ENCODE data around the gene RHBDF1.

The RHBDF1 gene, protein sequence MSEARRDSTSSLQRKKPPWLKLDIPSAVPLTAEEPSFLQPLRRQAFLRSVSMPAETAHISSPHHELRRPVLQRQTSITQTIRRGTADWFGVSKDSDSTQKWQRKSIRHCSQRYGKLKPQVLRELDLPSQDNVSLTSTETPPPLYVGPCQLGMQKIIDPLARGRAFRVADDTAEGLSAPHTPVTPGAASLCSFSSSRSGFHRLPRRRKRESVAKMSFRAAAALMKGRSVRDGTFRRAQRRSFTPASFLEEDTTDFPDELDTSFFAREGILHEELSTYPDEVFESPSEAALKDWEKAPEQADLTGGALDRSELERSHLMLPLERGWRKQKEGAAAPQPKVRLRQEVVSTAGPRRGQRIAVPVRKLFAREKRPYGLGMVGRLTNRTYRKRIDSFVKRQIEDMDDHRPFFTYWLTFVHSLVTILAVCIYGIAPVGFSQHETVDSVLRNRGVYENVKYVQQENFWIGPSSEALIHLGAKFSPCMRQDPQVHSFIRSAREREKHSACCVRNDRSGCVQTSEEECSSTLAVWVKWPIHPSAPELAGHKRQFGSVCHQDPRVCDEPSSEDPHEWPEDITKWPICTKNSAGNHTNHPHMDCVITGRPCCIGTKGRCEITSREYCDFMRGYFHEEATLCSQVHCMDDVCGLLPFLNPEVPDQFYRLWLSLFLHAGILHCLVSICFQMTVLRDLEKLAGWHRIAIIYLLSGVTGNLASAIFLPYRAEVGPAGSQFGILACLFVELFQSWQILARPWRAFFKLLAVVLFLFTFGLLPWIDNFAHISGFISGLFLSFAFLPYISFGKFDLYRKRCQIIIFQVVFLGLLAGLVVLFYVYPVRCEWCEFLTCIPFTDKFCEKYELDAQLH

DNA sequence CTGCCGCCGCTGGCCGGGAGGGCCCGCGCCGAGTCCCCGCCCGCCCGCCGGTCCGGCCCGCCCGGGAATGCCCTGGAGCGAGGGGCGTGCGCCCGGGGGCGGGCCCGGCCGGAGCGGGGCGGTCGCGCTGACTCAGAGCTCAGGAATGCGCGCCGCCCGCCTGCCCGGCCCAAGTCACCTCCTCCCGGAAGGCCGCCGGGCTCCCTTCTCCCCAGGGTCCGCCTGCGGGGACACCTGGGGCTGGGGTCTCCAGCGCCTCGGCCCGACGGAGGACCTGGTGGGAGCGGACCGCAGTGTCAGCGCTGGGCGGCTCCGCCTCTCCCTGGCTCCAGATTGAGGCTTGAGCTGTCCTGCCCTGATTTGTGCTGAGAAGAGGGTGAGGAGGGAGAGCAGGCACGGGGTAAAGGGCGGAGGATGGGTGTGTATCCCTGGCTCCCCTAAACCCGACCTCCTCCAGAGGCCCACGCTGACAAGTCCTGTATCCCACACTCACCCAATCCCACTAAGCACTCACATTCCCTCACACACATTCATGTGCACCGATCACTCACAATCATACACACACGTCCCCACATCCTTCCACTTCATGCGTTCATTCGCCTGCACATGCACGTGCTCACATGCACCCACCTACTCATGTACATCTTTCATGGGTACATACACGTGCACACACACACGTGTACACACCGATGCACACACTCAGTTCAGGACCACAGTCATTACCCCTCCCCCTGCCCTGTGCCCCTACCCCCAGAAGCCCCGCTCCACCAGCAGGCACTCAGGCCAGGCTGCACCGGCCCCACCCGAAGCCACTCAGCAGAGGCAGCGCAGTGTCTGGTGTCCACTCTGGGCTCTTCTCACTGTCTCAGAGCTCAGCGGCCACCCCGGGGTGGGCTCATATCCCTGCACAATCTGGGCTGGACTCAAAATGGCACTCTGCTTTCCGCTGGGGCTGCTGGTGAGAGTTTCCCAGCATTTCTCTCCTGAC lies at the start of gene RHBDF1:
Gene RHBDF1 (minus strand): TSS at position 71 of the 988 bp plus-strand sequence. CDS start 7,616 bp downstream, outside the sequence.
- no peak for DNase-seq

DNA sequence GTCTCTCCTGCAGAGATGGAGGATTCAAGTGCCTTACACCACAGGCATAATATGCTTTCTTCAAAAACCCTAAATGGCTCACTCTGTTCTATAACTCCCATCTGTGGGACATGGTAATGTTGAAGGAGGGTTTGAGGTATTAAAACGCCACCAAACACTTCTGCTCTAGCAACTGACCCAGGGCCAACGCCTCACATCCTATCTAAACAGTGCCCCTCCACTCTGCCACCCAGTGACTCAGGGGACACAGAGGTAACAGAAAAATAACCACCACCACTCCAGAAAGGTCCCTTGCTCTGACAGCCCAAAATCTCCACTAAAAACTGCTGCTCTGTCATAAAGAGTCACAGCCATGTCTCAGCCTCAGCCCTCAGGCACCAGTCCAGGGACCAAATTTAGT lies 48.3 kb upstream of the RHBDF1 start:
- DNase-seq = no peak

DNA sequence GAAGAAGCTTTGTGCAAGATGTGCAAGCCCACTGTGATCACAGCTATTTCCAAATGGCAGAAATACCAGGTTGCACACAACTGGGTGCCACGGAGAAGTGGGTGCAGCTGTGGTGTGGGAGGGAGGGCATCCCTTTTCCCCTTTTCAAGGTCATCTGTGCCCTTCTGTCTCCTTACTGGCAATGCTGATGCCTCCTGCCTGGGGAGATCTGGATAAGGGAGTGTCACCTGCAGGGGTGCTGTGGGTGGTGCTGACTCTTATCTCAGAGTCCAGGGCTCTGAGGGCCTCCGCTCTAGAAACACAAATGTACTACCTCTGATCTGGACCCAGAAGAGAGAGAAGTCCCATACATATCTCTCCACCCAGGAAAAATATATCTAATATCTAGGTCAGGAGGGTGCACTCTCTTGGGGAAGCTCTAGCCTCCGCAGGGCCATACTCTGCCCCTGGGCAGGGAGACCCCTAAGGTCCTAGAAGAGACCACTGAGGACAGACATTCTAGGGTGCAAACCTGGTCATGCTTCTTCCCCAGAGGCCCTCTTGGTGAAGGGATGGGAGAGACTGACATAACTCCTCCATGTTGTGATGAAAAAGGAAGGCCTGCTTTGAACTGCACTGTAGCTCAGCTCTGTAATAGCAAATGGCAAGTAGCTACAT lies 47.5 kb upstream of the RHBDF1 start:
- no peak for DNase-seq

DNA sequence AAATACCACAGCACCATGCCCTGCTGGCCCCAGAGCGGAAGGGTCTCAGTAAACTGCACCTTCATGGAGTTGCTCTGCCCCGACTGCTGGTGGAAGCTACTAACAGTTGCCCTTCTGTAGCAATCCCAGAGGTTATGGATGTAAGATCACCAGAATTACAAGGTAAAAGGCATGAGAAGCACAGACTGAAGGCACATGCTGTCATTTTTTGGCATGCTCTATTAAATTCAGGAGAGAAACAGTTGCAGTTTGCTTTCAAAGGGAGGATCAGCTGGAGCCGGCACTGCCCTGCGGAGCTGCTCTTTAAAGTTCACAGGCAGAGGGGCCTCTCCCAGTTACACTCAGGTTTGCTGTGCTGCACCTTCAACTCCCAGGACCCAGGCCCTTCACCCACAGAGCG lies 46.9 kb upstream of the RHBDF1 start:
- DNase-seq = no peak

DNA sequence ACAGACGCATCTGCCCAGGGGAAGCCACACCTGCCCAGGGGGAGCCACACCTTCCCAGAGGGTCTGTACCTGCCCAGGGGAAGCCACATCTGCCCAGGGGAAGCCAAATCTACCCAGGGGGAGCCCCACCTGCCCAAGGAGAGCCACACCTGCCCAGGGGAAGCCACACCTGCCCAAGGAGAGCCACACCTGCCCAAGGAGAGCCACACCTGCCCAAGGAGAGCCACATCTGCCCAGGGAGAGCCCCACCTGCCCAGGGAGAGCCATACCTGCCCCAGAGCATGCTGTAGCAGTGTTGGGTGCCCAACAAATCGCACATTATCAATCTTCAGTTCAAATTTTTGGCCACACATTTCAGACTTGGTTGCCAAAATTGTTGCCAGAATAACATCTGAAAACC lies 46.4 kb upstream of the RHBDF1 start:
- no peak for DNase-seq

DNA sequence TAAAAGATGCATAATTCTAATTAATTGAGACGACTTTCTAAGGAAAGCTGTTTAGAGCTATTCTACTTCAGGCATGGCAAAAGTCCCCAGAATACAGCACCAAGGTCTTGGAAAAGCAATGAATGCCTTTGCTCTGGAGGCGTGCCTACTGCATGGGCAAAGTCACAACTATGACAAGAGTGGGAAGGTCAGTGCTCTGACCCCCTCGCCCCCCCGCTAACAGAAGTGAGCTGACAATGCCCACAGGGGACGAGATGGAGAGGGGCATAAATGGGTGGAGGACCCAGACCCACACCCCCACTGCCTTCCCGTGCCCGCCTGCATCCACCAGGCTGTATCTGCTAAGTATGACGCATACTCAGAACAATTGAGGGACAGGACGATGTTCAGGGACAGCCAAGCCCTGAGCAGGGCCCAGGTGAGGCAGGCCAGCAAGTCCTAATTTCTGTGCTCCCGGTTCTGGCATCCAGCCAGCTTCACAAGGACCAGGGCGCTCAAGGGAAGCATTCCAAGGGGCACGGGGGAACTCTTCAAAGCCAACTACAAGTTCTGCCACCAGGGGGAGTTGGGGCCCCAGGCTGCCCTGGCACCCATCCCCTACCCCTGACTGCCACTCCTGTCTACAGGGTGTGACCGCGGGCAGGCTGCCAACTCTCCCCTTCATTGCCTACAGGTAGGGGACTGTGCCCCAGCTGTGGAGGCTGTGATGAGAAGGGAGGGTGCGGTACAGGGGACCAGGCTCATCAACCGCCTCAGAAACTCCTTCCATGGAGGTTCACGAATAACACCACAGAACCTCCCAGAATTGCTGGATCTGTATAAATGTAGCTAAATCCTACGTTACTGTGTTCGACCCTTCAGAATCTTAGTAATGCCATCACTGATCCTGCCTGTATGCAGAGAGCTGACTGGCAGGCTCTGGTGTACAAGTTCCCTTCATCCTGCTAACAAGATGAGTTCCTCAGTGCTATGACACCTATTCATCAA lies 45.2 kb upstream of the RHBDF1 start:
- peak; percentile 73 for DNase-seq

DNA sequence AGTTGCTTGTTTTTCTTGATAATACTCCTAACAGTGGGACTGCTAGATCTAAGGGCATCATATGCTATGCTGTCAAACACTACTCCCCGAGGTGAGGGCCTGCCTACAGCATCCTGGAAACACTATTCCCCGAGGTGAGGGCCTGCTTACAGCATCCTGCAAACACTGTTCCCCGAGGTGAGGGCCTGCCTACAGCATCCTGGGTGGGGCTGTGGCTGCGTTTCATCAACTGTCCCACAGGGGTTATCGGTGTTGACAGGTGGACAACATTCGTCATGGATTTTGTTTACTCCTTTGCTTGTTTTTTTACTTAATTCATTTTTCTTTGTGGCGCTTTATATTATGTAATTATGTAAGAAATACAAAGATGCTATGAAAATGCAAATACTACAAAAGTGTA lies 43.6 kb upstream of the RHBDF1 start:
- no peak for DNase-seq

DNA sequence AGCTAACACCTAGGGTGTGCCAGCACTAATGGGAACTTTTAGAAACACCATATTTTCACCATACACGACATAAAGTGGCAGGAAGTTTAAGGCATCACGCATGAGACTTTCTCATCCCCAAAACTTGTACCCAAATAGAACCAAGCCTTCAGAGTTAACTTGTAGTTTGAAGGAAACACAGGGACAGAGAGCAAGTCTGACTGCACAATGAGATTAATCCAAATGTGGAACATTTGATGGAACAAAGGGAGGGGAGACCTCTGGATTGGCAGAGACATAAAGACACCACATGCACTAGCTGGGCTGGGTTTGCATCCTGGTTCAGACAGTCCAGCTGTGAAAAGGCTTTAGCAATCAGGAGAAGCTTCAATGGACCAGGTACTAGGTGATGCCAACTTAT lies 41.9 kb upstream of the RHBDF1 start:
- DNase-seq = no peak

DNA sequence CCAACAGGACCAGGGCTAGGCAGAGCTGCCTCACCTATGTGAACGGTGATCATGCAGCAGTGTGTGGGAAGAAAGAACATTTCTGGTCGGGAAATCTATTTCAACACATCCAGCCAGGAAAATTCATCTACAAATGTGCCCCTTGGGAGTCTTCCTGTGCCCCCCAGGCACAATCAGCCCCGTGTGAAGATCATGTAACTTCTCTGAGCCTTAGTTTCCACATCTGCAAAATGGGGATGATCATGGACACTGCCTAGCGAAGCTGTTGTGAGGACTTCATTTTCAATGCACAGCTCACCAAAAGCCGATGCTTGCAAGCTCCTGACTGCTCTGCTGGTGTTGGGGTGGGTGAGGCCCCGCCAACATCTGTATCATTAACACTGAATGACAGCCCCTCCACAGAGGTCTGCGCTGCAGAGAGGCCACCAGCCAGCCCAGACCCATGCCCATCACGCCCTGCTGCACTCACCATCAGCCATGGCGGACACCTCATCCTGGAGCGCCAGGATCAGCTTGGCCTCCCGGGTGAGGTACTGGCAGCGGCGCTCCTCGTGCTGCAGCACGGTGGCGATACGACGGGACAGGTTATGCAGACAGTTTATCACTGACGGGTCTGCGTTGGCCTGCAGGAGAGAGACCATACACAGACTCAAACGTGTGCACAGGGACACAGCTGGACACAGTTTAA lies 39.9 kb upstream of the RHBDF1 start:
- no peak for DNase-seq

DNA sequence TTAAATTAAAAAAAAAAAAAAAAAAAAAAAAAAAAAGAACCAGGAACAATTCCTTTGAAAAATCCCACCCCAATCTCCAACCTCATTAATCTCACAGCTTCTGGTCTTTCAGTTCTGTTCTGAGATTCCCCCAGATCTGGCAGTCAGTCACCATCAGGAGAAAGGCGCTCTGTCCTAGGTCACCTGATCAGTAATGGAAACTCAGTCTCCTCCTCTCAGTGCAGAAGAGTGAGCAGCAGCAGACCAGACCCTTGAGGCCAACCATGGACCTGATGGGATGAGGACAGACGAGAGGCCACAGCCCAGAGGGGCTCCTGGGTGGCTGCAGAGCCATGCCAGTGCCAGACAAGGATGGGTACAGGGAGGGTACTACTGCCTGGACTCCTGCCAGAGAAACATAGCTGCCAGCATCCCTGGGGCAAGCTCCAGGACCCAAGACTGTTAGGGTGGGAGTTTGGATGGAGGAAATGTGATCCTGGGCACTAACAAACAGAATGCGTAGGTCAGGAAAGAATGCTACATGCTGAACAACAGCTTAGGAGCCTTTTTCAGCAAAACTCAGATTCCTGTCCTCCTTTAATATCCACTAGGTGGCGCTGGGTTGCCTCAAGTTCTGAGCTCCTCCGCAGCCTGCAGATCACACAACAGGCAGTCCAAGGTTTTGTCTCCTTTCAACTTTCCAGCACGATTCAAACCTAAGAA lies 34.3 kb upstream of the RHBDF1 start:
- no peak for DNase-seq

DNA sequence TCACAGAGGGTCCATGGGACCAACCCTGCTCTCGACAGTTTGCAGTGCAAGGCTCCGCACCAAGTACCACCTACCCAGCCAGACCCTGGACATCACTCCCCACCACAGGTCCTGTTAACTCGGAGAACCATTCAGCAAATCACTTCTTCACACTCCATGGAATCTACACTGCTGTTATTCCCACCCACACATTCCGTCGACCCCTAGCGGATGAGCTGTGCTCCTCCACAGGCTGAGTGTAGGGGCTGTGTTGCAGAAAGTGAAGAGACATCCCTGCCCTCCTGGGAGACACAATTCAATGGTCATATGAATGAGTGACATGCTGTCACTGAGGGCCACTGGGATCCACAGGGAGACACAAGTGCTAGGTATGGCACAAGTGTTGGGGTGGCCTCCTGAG lies 33.1 kb upstream of the RHBDF1 start:
- no peak for DNase-seq

DNA sequence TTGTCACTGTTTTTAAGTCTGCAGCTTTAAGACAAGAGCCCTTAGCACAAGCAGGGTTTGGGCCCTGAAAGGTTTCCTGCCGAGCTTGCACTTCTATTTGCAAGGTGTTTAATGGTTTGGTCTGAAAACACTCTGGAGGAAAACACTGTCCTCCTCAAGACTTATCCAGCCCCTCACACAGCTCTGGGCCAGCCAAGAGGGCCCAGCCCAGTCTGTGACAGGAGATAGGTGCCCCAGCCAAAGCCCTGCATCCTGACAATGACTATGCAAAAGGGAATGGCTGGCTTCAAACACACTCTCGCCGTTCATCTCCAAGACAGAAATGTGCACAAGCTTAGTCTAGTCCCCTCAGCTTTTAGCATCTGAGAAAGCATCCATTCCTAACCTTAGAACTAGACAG lies 32.5 kb upstream of the RHBDF1 start:
- no peak for DNase-seq

DNA sequence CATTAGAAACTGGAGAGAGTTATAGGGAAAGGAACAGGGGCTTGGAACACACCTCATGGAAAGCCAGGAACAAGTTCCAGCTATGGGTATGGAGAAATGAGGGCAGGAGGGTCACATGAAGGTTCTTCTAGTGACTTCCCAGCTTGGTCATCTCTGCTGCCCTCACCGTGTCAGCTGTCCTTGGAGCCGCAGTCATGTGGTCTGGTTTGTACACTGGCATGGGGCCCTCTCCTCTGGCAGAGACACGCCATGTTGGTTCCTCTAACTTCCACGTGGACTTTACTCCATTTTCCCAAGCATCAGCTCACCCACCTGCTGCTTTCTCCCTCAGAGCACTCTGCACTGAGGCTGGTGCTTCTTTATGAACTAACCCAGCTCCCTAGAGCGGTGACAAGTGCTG lies 31.9 kb upstream of the RHBDF1 start:
- DNase-seq = no peak

DNA sequence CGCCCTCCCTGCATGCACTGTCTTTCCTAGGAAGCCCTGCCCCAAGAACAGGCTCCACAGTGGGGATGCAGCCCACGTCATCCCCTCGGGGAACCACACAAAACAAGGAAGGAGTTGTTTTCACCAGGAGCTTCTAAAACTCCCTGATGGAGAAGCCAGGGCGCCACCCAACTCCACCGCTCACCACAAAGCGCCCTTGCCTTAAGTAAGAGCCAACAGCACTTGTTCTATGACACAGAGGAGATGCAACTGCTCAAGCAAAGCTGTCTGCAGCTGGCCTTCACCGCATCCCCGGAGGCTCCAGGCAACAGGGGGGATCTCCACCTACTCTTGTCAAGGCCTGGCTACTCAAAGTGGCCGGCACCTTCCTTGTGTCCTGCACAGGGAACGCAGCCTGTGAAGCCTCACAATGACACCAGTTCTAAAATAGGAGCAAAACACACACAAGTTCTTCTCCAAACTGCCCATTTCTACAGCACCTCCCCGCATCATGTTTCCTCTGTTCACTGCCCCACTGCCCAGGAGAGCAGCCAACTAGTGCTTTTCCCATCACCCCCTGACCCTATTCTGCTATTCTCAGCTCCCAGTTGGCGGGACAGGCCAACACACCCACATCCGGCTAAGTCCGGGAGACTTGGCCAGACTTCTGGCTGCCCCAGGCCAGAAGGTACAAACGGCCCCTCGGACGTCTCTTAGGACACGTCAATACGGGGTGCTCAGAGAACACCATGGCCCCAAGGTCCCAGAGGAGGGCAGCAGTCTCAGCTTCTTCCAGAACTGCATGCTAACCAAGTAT lies 29.8 kb upstream of the RHBDF1 start:
- no peak for DNase-seq

DNA sequence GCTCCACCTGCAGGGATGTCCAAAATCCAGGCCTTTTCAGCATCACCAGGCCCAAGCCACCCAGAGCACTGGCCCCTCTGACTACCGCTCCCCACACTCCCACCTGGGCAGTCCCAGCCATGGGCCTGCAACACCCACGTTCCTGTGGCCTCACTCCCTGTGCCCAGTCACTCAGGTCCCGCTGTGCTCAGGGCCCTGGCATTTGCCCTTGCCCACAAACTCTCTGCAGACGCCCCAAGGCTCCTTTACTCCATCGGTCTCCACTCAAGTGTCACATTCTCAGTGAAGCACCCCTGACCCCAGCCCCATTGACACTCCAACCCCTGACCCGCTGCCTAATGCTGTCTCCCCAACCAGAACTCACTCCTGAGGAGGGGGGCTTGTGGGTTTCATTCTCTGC lies 29.2 kb upstream of the RHBDF1 start:
- no peak for DNase-seq

DNA sequence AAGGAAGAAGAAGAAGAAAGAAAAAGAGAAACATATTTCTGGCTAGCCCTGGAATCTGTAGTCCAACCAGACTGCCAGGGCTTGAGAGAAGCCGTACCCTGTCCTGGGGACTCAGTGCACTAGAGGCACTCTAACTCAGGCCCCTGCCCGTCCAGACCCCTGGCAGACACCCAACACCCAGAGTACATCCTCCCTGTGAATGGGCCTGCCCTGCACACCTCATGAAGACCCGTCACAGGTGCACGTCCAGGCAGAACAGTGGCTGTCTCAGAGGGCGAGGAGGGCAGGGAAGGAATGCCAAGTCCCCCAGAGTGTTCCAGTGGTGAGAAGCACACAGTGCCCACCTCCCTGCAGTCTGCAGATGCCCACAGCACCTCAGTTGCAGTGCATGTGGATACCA lies 28.6 kb upstream of the RHBDF1 start:
- no peak for DNase-seq

DNA sequence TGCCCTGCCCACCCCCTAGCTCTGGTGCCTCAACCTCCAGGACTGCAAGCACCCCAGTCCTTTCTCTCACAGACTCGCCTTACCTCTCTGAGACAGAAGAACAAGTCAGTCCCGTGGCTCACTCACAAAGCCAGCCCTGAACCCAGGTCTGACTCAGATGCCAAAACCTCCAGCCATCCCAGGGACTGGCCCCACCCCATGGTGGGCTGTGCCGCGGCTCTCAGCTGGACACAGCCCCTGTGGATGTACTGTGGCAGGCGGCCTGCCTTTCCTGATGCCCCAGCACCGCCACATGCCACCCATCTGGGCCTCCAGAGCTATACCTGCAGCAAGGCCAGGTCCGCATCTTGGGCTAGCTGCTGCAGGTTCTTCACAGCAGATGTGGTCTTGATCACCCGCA lies 25.4 kb upstream of the RHBDF1 start:
- DNase-seq = no peak

DNA sequence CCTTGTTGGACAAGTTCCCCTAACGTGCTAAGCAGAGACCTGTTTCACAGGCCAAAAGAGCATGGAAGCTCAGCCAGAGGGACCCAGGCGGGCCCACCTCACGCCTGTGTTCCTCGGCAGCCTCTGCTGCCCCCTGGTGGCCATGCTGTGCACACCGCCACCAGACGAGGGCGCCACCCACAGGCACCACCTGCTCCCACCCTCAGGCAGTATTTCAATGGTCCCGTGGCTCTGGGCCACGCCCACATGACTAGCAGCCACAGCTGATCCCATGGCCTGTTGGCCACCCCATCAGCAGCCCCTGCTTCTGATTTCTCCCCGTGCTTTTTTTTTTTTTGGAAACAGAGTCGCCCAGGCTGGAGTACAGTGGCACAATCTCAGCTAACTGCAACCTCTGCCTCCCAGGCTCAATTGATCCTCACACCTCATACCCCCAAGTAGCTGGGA lies 24.5 kb upstream of the RHBDF1 start:
- no peak for DNase-seq

DNA sequence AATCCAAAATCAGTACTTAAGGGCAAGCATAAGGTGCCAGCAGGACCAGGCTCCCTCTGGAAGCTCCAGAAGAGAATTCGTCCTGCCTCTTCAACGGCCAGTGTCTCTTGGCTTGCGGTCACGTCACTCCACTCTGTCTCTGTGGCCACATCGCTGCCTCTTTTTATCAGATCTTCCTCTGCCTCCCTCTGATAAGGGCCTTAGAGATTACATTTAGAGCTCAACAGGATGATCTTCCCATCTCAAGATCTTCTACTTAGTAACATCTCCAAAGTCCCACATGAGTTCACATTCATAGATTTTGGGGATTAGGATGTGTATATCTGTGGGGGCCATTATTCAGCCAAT lies 22.5 kb upstream of the RHBDF1 start:
- DNase-seq = no peak

Measured in NCI-H510A (cell line).